Left ventricle myocardium inferior (tissue), 1 donor: ENCODE data around the gene RNF225. TPM values are rescaled to one million over a fixed set of nuclear protein-coding genes. Genes with fewer than 3 reads are reported as not detected.

Source experiments
- DNase-seq: peaks from one replicate; pipeline ENCODE4 v3.0.0-alpha.2; 2020
- H3K27ac ChIP-seq: fragments of 200-600 bp; replicated peaks from 2 replicates; pipeline ENCODE4 v1.8.0; 2021
- H3K27me3 ChIP-seq: fragments of 200-600 bp; 2 replicates; pipeline ENCODE4 v1.8.0; 2021; ENCODE audit warnings: low read depth
- H3K36me3 ChIP-seq: fragments of 200-600 bp; 2 replicates; pipeline ENCODE4 v1.8.0; 2021
- H3K4me1 ChIP-seq: fragments of 200-600 bp; 2 replicates; pipeline ENCODE4 v1.8.0; 2021
- H3K4me3 ChIP-seq: fragments of 200-600 bp; 2 replicates; pipeline ENCODE4 v1.8.0; 2021; ENCODE audit warnings: mild to moderate bottlenecking, moderate library complexity
- H3K9me3 ChIP-seq: fragments of 200-600 bp; replicated peaks from 2 replicates; pipeline ENCODE4 v1.8.0; 2021
- CTCF ChIP-seq: fragments of 200-600 bp; IDR thresholded peaks from 2 replicates; pipeline ENCODE4 v1.8.0; 2021; ENCODE audit warnings: antibody characterized with exemption, mild to moderate bottlenecking, borderline replicate concordance
- intact Hi-C: fragments of 100-400 bp; cut with micrococcal nuclease; formaldehyde crosslinking; loops from one replicate; pipeline ENCODE4 v1.11.0; 2022
- total RNA-seq: library from RNA; stranded (reverse); fragmentation: NEBNext Ultra II Directional; extraction: Animal tissue kit (Norgen Biotek cat#: 25700); gene quantifications from one replicate; pipeline ENCODE4 v1.2.1, GENCODE V29; 2021
- donor health status: DM: no; HTN: yes; CAD: no; lungs with severe emphysema.

RNF225 gene
- total RNA-seq, 1 donor from 2014 or later = not detected

DNA sequence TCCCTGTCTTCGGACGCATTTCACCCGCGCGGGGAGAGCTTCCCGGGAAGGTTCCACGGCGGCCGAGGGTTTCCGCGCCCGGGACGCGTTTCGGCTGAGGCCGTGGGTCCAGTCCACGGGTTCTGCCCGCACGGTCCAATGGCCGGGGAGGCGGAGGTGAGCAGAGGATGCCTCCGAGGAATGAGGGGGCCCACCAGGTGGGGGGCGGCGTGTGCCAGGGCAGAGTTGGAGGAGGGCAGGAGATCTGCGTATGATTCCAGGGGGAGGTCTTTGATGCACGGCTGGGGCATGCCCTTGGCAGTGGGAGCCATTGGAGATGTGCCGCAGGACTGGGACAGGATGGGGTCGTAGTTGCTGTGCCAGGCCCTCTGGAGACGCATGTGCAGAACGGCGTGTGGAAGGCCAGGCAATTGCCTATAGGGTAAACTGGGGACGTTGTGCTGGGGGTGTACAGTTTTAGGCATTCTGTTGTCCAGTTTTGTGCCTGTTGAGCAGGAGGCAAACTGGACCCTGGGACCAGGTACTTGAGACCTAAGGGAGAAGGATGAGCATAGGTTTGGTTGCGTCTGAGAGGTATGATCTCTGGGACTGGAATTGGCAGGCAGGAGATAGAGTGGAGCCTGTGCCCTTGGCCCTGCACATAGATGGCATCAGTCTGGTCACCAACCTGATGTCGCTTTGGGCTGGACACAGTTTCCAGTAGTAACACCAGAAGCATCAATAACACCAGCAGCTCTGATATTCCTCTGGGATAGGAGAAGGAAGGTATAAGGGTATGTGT lies 13.7 kb downstream of the RNF225 start:
- no peaks in the 10 kb centered on the region for H3K27me3 ChIP-seq
- TF ChIP-seq CTCF = no peak
- H3K4me3 ChIP-seq = peak overlapping the region; percentile 86
- DNase-seq = no peak
- H3K9me3 ChIP-seq = no peaks in the 10 kb centered on the region
- peaks cover 37% of the 10 kb centered on the region for H3K4me1 ChIP-seq
- peak overlapping the region; percentile 94 for H3K27ac ChIP-seq
- intact Hi-C loops = no loop called here
- H3K36me3 ChIP-seq = no peaks in the 10 kb centered on the region

GRCh38 chr19:58416604-58417003 lies 21.1 kb downstream of the RNF225 start:
- Histone ChIP-seq H3K4me1 (no peaks in the 10 kb centered on the region), H3K27me3 (no peaks in the 10 kb centered on the region), H3K9me3 (peaks cover 10% of the 10 kb centered on the region), H3K4me3 (no peak overlapping the region), H3K27ac (no peak overlapping the region), H3K36me3 (peaks cover 50% of the 10 kb centered on the region)
- no peak for DNase-seq
- no peak for TF ChIP-seq CTCF
- intact Hi-C loops = no loop called here

DNA sequence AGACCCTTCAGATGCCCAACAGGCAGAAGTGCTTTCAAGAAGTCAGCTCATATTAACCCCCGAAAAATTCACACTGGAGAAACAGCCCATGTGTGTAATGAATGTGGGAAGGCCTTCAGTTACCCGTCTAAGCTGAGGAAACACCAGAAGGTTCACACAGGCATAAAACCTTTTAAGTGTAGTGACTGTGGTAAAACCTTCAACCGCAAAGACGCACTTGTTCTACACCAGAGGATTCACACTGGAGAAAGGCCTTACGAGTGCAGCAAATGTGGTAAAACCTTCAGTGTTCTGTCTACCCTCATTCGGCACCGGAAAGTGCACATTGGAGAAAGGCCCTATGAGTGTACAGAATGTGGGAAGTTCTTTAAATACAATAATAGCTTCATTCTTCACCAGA lies 21.6 kb downstream of the RNF225 start:
- intact Hi-C loops = no loop called here
- no peak overlapping the region for H3K27ac ChIP-seq
- H3K27me3 ChIP-seq = no peaks in the 10 kb centered on the region
- H3K9me3 ChIP-seq = peaks cover 10% of the 10 kb centered on the region
- H3K36me3 ChIP-seq = peaks cover 54% of the 10 kb centered on the region
- DNase-seq = no peak
- TF ChIP-seq CTCF = no peak
- no peak overlapping the region for H3K4me3 ChIP-seq
- H3K4me1 ChIP-seq = no peaks in the 10 kb centered on the region

GRCh38 chr19:58428617-58429016 lies 33.2 kb downstream of the RNF225 start:
- DNase-seq = no peak
- intact Hi-C loops = no loop called here
- no peak for TF ChIP-seq CTCF
- Histone ChIP-seq H3K27ac (no peak overlapping the region), H3K9me3 (peaks cover 78% of the 10 kb centered on the region), H3K4me3 (no peak overlapping the region), H3K36me3 (peaks cover 38% of the 10 kb centered on the region), H3K4me1 (no peaks in the 10 kb centered on the region), H3K27me3 (no peaks in the 10 kb centered on the region)

- TF ChIP-seq CTCF = no peak
- peaks cover 49% of the 10 kb centered on the region for H3K36me3 ChIP-seq
- H3K4me1 ChIP-seq = no peaks in the 10 kb centered on the region
- DNase-seq = no peak
- intact Hi-C loops = no loop called here
- no peaks in the 10 kb centered on the region for H3K27me3 ChIP-seq
- H3K4me3 ChIP-seq = no peak overlapping the region
- H3K9me3 ChIP-seq = peaks cover 90% of the 10 kb centered on the region
- H3K27ac ChIP-seq = no peak overlapping the region
Observed at GRCh38 chr19:58429745-58430144, 34.3 kb downstream of the RNF225 start.
